Erythroblast (primary cell): ENCODE measurements around the gene SMS.

Experiments used
- GATA1 ChIP-seq: IDR thresholded peaks from 2 replicates; pipeline ENCODE4 v1.6.1; 2011; ENCODE audit warnings: low read depth, mild to moderate bottlenecking, control low read depth, low read length, moderate library complexity
- POLR2A ChIP-seq: IDR thresholded peaks from 2 replicates; pipeline ENCODE4 v1.6.1; 2011; ENCODE audit warnings: mild to moderate bottlenecking, low read length

DNA sequence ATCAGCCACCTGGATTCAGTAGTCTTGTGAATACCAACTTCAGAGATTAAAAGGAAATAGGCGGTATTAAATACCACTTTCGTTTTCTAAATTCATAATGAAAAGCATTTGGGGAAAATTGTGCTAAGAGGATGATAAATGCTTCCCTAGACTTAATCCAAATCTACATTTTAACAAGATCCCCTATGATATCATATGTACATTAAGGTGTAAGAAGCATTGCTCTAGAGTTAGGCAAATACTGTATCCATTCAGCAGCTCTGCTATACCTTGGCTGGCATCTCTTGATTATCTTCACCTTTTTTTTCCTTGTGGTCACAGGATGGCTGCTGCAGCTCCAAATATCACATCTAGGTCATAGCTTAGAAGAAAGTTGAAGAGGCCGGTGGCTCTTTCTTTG is 51.0 kb downstream of the SMS start:
- TF ChIP-seq POLR2A (no peak), GATA1 (no peak)
